ENCODE results near the gene ZNF790. TPM values are rescaled to one million over a fixed set of nuclear protein-coding genes. Genes with fewer than 3 reads are reported as not detected.

ZNF790 gene
- total RNA-seq (10 to 100 TPM; 12.4 to 13.4 TPM), polyA plus RNA-seq (1 to 10 TPM; 5.1 to 6.6 TPM)

DNA sequence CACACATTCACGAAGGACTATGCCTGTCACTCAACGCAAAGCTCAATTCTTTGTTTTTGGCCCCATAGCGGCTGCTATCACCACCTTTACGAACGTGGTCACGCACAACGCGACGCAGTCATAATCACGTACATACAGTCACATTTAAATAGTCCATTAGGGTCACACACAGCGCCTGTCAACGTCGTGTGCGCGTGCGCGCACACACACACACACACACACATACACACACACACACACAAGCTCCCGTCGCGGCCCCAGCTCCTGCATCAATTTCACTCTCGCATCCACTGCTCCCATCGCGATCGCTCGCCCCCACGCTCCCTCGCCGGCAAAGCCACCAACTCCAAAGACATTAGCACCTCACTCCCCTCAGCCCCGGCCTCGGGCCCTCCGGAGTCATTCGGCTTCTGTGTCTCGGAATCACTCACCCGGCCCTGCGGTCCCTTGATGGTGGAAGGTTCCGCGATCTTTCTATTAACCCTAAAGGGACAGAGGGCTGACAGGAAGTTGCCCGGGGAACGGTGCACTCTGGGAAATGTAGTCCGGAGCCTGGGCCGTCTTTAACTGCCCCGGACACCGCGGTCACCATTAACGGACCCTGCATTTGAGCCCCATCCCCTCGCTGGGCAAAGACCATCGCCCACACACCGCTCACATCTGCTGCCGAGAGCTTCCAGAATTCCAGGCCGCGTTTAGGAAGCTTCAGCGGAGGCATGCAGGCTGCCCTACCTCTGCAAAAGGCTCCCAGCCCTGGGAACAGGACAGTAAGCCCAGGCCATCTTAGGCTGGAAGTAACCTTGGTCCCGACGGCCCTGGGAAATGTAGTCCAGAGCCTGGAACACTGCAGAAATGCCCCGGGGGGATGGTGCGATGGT lies at the start of gene ZNF790:
TSS of gene ZNF790 (minus strand) at position 482 of the 878 bp plus-strand sequence. CDS start 12,768 bp downstream, outside the sequence.
- no peaks in the 10 kb centered on the region for H3K27me3 ChIP-seq (ENCODE audit: insufficient read depth, low read length)
- Mint-ChIP-seq H3K27ac (peak within 1 kb of the TSS in 2 of 7 donors; percentile 45 to 54), H3K4me1 (peaks cover 0 to 13% (median 5%) of the 10 kb centered on the region in 4 donors), H3K9me3 (peaks cover 0 to 41% (median 29%) of the 10 kb centered on the region in 8 donors), H3K27me3 (no peaks in the 10 kb centered on the region), H3K36me3 (peaks cover 29 to 46% of the 10 kb centered on the region in 2 donors), H3K4me3 (peak within 1 kb of the TSS in 4 of 8 donors; percentile 31 to 71 (median 44))
- H3K27ac ChIP-seq (ENCODE audit: low read depth, low read length): peak within 1 kb of the TSS; percentile 73
- H3K4me1 ChIP-seq (ENCODE audit: insufficient read depth, low read length): peaks cover 18% of the 10 kb centered on the region
- peak; percentile 88 to 94 (median 91) for DNase-seq
- H3K9me3 ChIP-seq (ENCODE audit: control insufficient read depth in 1 of 2, low read length in 2 of 2): peaks cover 0 to 22% of the 10 kb centered on the region in 2 donors
- peak within 1 kb of the TSS; percentile 48 to 97 for H3K4me3 ChIP-seq (ENCODE audit: low read length in 2 of 2)
- CTCF ChIA-PET (ENCODE audit: partially characterized antibody): interaction anchor here (0.9 to 1.5 kb wide), 5 partner anchors 8 to 135 kb away, joined by 3 to 8 read pairs (median 4); partner anchors contain the start of gene ZNF345
- H3K36me3 ChIP-seq (ENCODE audit: insufficient read depth, low read length): no peaks in the 10 kb centered on the region
- intact Hi-C loops (cut with micrococcal nuclease): loop anchor here (1.0 to 5.0 kb wide), 9 partner anchors 12 to 349 kb away; partner anchors contain the start of genes ZNF345, ZNF382, ZNF461 and ZNF566
- POLR2A ChIA-PET (ENCODE audit: partially characterized antibody): interaction anchor here (0.5 to 5.0 kb wide), 21 partner anchors 12 to 857 kb away, joined by 3 to 183 read pairs (median 4); partner anchors contain the start of genes ZFP14, ZNF260, ZNF345 and ZNF383

DNA sequence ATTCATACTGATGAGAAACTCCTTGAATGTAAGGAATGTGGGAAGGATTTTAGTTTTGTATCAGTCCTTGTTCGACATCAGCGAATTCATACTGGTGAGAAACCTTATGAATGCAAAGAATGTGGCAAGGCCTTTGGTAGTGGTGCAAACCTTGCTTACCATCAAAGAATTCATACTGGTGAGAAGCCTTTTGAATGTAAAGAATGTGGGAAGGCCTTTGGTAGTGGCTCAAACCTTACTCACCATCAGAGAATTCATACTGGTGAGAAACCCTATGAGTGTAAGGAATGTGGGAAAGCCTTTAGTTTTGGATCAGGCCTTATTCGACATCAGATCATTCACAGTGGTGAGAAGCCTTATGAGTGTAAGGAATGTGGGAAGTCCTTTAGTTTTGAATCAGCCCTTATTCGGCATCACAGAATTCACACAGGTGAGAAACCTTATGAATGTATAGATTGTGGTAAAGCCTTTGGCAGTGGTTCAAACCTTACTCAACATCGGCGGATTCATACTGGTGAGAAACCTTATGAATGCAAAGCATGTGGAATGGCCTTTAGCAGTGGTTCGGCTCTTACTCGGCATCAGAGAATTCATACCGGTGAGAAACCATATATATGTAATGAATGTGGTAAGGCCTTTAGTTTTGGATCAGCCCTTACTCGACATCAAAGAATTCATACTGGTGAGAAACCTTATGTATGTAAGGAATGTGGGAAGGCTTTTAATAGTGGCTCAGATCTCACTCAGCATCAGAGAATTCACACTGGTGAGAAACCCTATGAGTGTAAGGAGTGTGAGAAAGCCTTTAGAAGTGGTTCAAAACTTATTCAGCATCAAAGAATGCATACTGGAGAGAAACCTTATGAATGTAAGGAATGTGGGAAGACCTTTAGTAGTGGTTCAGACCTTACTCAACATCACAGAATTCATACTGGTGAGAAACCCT lies 39.1 kb upstream of the ZNF790 start:
- peaks cover 15 to 50% of the 10 kb centered on the region in 2 donors for H3K9me3 ChIP-seq (ENCODE audit: control insufficient read depth in 1 of 2, low read length in 2 of 2)
- no peak overlapping the region for H3K27ac Mint-ChIP-seq
- H3K4me1 Mint-ChIP-seq: peaks cover 0 to 1% (median 0%) of the 10 kb centered on the region in 4 donors
- ChIA-PET CTCF (ENCODE audit: partially characterized antibody) (no interaction called here), POLR2A (ENCODE audit: partially characterized antibody) (no interaction called here)
- H3K36me3 ChIP-seq (ENCODE audit: insufficient read depth, low read length): peaks cover 16% of the 10 kb centered on the region
- peak overlapping the region in 1 of 2 donors; percentile 15 for H3K4me3 ChIP-seq (ENCODE audit: low read length in 2 of 2)
- no peak for DNase-seq
- H3K9me3 Mint-ChIP-seq: peaks cover 0 to 90% (median 72%) of the 10 kb centered on the region in 8 donors
- H3K27me3 ChIP-seq (ENCODE audit: insufficient read depth, low read length): no peaks in the 10 kb centered on the region
- H3K4me1 ChIP-seq (ENCODE audit: insufficient read depth, low read length): no peaks in the 10 kb centered on the region
- H3K27me3 Mint-ChIP-seq: no peaks in the 10 kb centered on the region
- peaks cover 56 to 64% of the 10 kb centered on the region in 2 donors for H3K36me3 Mint-ChIP-seq
- H3K4me3 Mint-ChIP-seq: no peak overlapping the region
- intact Hi-C loops (cut with micrococcal nuclease): no loop called here
- H3K27ac ChIP-seq (ENCODE audit: low read depth, low read length): no peak overlapping the region

DNA sequence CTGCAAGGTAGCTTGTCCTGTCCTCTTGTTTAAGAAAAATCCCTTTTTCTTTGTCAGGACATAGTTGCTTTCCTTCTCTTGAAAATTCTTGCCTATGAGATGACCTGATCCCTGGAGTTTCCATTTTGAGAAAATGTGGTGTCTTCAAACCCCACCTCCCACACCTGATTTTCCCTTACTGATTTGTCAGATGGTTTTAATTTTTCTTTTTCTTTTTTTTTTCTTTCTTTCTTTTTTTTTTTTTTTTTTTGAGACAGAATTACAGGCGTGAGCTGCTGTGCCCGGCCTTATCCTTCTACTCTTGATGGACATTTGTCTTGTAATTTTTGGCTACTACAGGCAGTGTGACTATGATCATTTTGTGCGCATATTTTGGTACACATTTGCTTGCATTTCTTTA lies 13.7 kb upstream of the ZNF790 start:
- CTCF ChIA-PET (ENCODE audit: partially characterized antibody): interaction anchor here (0.7 kb wide), 1 partner anchor 104 kb away, joined by 3 read pairs; no protein-coding TSS in a partner anchor
- no peak for DNase-seq
- Histone ChIP-seq H3K4me3 (ENCODE audit: low read length in 2 of 2) (peak overlapping the region in 1 of 2 donors; percentile 88), H3K9me3 (ENCODE audit: control insufficient read depth in 1 of 2, low read length in 2 of 2) (peaks cover 0 to 8% of the 10 kb centered on the region in 2 donors), H3K4me1 (ENCODE audit: insufficient read depth, low read length) (peaks cover 29% of the 10 kb centered on the region), H3K27ac (ENCODE audit: low read depth, low read length) (peak overlapping the region; percentile 86), H3K27me3 (ENCODE audit: insufficient read depth, low read length) (no peaks in the 10 kb centered on the region), H3K36me3 (ENCODE audit: insufficient read depth, low read length) (peaks cover 4% of the 10 kb centered on the region)
- H3K27me3 Mint-ChIP-seq: no peaks in the 10 kb centered on the region
- H3K27ac Mint-ChIP-seq: peak overlapping the region in 2 of 7 donors; percentile 44 to 63
- intact Hi-C loops (cut with micrococcal nuclease): loop anchor here (2.0 kb wide), 4 partner anchors 185 to 615 kb away; partner anchors contain the start of genes ZNF420, ZNF461, ZNF527 and ZNF569
- peaks cover 0 to 26% (median 12%) of the 10 kb centered on the region in 8 donors for H3K9me3 Mint-ChIP-seq
- POLR2A ChIA-PET (ENCODE audit: partially characterized antibody): interaction anchor here (0.6 to 5.2 kb wide), 4 partner anchors 14 to 869 kb away, joined by 3 to 183 read pairs (median 10); partner anchors contain the start of genes ZNF382, ZNF570 and ZNF790
- H3K4me1 Mint-ChIP-seq: peaks cover 5 to 26% (median 9%) of the 10 kb centered on the region in 4 donors
- peaks cover 32 to 36% of the 10 kb centered on the region in 2 donors for H3K36me3 Mint-ChIP-seq
- peak overlapping the region in 1 of 8 donors; percentile 66 for H3K4me3 Mint-ChIP-seq

DNA sequence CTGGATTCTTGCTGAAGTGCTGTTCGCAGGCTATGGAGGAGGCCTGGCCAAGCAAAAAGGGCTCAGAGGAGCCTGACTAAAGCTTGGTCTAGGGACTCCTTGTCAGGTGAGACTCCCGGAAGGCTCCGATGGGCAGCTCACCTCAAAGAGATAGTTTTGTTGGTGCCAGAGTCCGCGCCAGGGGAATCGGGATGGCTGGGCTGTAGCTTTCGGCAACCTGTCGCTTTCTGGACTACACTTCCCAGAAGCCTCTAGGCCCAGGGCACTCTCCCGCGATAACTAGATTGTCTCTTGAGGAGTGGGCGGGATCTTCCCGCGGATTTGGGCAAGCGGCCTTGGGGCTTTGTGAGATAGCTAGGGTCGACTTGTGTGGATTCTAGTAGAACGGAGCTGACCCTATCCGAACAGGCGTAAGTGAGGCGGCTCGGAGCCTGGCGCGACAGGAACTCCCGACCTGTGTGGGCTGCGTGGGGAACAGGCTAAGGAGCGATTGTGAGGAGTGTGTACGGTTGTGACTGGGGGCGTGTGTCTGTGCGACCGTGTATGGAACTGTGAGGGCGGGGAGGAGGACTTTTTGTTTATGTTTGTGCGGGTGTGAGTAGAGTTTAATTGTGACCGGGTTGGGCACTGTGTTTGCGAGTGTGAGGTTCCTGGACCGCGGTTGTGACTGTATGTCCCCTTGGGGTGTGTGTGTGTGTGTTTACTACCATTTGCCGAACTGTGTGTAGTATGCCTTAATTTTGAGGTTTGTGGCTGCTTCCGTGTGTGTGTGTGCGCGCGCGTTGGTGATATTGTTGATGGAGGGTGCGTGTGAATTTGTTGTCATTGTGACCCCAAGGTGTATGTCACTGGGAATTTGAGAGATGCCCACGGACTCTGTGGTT lies 12.6 kb upstream of the ZNF790 start, which contains the start of gene ZNF345:
TSS of gene ZNF345 (plus strand) at position 318 of the 884 bp plus-strand sequence. CDS start 25,955 bp downstream, outside the sequence.
- Mint-ChIP-seq H3K27me3 (no peaks in the 10 kb centered on the region), H3K4me3 (no peak within 1 kb of the TSS), H3K9me3 (peaks cover 0 to 16% (median 7%) of the 10 kb centered on the region in 8 donors), H3K4me1 (peaks cover 5 to 24% (median 11%) of the 10 kb centered on the region in 4 donors), H3K27ac (no peak within 1 kb of the TSS), H3K36me3 (peaks cover 30 to 32% of the 10 kb centered on the region in 2 donors)
- CTCF ChIA-PET (ENCODE audit: partially characterized antibody): interaction anchor here (1.0 to 1.1 kb wide), 2 partner anchors 13 to 656 kb away, joined by 3 to 4 read pairs; partner anchors contain the start of gene ZNF793
- POLR2A ChIA-PET (ENCODE audit: partially characterized antibody): interaction anchor here (0.8 to 5.2 kb wide), 28 partner anchors 10 to 804 kb away, joined by 3 to 183 read pairs (median 7); partner anchors contain the start of genes POLR2I, TBCB, ZFP14 and ZFP30
- Histone ChIP-seq H3K36me3 (ENCODE audit: insufficient read depth, low read length) (peaks cover 4% of the 10 kb centered on the region), H3K27me3 (ENCODE audit: insufficient read depth, low read length) (no peaks in the 10 kb centered on the region), H3K4me1 (ENCODE audit: insufficient read depth, low read length) (peaks cover 29% of the 10 kb centered on the region), H3K27ac (ENCODE audit: low read depth, low read length) (peak within 1 kb of the TSS; percentile 86), H3K9me3 (ENCODE audit: control insufficient read depth in 1 of 2, low read length in 2 of 2) (peaks cover 0 to 5% of the 10 kb centered on the region in 2 donors), H3K4me3 (ENCODE audit: low read length in 2 of 2) (peak within 1 kb of the TSS; percentile 88 to 97)
- DNase-seq: peak; percentile 87 to 94 (median 89)
- intact Hi-C loops (cut with micrococcal nuclease): loop anchor here (1.0 to 2.0 kb wide), 15 partner anchors 12 to 636 kb away; partner anchors contain the start of genes ZNF260, ZNF420, ZNF461 and ZNF527

DNA sequence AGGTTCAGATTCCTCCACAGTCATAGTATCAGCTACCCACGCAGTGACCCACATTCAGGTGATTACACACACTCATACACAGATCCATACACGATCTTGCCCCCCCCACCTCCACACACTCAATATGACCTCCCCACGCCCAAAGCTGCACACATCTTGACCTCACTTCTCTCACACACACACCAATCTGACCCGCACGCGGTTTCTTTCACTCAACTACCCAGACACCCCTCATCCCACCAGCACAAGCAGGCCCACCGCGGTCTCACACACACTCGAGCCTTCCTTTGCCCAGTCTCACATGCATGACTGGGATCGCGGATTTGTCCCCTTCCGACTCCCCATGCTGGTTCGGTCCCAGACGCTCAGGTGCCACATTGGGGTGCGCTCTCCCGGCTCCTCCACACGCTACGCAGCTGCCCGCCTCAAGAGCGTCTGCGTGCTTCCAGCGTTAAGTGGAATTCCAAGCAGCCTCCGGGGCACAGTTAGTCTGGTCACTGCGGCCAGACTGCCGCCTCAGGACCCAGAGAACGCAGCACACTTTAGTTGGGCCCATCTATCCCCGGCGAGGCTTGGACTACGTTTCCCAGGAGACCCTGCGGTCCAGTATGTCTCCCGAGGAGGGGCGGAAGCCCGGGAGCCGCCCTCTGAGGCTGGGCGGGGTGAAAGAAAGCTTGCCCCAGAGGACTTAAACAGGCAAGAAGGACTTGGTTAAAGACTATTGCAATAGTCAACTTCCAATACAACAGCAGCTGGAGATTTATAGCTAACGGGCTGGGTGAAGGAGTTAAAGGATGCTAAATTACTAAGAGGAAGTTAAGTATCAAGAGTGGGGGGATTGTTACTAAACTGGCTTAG lies 11.7 kb upstream of the ZNF790 start:
- peaks cover 0 to 5% of the 10 kb centered on the region in 2 donors for H3K9me3 ChIP-seq (ENCODE audit: control insufficient read depth in 1 of 2, low read length in 2 of 2)
- peak overlapping the region; percentile 88 to 97 for H3K4me3 ChIP-seq (ENCODE audit: low read length in 2 of 2)
- Mint-ChIP-seq H3K4me1 (peaks cover 3 to 22% (median 11%) of the 10 kb centered on the region in 4 donors), H3K27me3 (no peaks in the 10 kb centered on the region), H3K9me3 (peaks cover 0 to 11% (median 4%) of the 10 kb centered on the region in 8 donors), H3K4me3 (no peak overlapping the region), H3K27ac (no peak overlapping the region), H3K36me3 (peaks cover 33 to 34% of the 10 kb centered on the region in 2 donors)
- H3K27ac ChIP-seq (ENCODE audit: low read depth, low read length): peak overlapping the region; percentile 86
- DNase-seq: peak; percentile 86 to 96 (median 88)
- ChIA-PET POLR2A (ENCODE audit: partially characterized antibody) (interaction anchor here (0.7 to 5.2 kb wide), 36 partner anchors 9 to 1058 kb away, joined by 3 to 183 read pairs (median 5); partner anchors contain the start of genes POLR2I, TBCB, ZFP14 and ZFP30), CTCF (ENCODE audit: partially characterized antibody) (interaction anchor here (1.0 to 1.9 kb wide), 4 partner anchors 10 to 657 kb away, joined by 3 to 8 read pairs (median 4); partner anchors contain the start of genes ZNF790 and ZNF793)
- H3K4me1 ChIP-seq (ENCODE audit: insufficient read depth, low read length): peaks cover 29% of the 10 kb centered on the region
- H3K36me3 ChIP-seq (ENCODE audit: insufficient read depth, low read length): peaks cover 4% of the 10 kb centered on the region
- no peaks in the 10 kb centered on the region for H3K27me3 ChIP-seq (ENCODE audit: insufficient read depth, low read length)
- intact Hi-C loops (cut with micrococcal nuclease): loop anchor here (1.0 to 2.0 kb wide), 15 partner anchors 12 to 636 kb away; partner anchors contain the start of genes ZNF260, ZNF420, ZNF461 and ZNF527

Measured in CD4-positive, alpha-beta memory T cell (primary cell).